ENCODE measurements around the gene ITGA8.
"Not testable (repeated sequence)": the region's sequence is repeated elsewhere in the genome, so short reads cannot be mapped to it uniquely, and the experiment has no call there.

The ITGA8 gene

DNA sequence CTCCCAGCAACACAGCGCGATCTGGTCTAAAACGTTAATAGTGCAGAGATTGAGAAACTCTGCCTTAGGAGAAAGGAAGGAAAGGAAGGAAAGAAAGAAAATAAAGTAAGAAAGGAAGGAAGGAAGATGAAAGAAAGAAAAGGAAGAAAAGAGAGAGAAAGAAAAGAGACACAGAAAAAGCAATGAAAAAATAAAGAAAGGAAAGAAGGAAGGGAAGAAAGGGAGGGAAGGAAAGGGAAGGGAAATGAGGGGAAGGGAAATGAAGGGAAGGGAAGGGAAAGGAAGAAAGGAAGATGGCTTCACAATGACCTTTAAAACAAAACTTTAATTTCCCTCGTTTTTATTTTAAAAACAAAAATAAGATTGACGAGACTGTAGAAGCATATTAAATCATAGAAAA, 173.1 kb downstream of the ITGA8 start:
- no peak for DNase-seq

DNA sequence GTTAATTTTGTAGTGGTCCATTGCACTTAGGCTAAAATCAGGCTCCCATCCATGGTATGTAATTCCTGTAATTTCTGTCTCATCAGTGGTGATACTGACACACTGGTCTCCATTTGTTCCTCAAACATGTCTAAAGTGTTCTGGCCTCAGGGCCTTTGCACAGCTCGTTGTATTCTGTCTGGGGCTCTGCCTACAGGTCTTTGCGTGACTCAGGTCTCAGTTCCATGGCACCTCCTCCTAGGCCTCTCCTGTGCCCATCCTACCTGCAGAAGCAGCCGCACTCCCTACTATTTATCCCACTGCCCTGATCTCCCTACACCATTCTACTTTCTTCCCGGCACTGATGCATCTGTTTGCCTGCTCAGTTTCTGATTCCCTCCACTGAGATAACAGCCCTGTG, 173.8 kb downstream of the ITGA8 start:
- DNase-seq: no peak

DNA sequence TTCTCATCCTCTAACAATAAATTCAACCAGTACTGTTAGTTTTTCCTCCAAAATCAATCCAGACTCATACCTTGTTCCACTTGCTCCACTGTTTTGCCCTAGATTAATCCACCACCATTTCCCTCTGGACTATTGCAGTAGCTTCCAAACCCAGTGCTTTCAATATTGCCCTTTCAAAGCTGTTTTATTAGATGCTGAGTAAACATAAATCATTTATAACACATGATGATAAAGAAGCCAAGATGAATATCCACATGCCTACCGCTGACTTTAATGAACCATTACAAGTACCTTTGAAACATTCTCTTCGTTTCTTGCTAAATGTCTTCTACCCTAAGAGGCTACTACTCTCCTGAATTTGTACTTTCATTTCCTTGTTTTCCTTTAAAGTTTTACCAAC, 174.5 kb downstream of the ITGA8 start:
- no peak for DNase-seq

DNA sequence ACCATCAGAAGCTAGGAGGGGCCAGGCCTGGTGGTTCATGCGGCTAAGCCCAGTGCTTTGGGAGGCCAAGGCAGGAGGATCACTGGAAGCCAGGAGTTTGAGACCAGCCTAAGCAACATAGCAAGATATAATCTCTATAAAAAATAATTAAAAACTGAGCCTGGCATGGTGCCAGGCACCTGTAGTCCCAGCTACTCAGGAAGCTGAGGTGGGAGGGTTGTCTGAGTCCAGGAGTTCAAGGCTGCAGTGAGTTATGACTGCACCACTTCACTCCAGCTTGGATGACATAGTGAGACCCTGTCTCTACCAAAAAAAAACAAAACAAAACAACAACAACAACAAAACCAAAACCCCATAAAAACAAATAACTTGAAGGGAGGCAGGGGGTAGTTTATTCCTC, 175.7 kb downstream of the ITGA8 start:
- no peak for DNase-seq

DNA sequence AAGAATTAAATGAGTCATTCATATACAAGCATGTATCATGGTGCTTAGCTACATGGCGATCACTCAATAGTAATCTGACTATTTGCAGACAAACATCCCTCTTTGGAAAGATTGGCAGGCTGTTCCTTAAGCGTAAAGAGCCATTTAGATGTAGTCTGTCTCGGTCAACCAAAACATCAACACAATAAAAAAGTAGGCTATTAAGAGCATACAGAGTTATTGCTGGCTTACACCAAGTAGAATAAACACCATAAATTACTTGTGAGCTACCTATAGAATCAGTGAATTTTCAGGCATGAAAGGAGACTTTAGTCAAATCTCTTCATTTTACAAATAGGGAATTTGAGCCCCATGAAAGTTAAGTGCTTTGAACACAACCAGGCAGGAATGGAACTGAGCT, 176.9 kb downstream of the ITGA8 start:
- DNase-seq: no peak

DNA sequence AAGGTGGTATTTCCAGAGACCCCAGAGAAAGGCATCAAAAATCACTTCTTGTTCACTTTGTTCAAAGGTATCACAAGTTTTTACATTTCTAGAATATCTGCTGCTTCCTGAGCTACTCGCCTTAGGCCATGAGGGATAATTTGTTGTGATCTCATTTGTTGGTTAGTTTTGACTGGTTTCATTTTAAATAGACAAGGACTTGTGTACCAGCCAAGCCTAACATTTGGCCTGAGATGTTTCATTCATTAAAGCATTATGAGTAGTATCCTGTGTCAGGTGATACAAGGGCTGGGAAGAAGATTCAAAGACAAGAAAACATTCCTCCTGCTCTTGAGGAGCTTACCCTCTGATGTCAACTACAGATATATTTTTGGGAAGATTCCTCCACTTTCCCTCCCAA, 178.3 kb downstream of the ITGA8 start:
- no peak for DNase-seq

DNA sequence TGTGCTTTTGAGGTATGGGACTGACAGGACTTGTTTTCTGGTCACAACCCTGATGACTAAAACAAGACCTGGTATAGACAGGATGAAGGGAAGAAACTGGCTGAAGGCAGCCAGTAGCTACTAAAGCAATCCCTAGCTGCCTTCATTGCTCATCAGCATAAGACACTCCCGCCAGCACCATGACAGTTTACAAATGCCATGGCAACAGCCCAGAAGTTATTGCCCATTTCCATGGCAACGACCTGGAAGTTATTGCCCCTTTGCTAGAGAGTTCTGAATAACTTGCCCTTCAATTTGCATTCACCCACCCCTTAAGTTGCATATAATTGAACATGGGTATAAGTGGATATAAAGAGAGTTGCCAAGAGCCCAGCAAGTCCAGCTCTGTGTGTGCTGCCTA, 179.0 kb downstream of the ITGA8 start:
- no peak for DNase-seq

DNA sequence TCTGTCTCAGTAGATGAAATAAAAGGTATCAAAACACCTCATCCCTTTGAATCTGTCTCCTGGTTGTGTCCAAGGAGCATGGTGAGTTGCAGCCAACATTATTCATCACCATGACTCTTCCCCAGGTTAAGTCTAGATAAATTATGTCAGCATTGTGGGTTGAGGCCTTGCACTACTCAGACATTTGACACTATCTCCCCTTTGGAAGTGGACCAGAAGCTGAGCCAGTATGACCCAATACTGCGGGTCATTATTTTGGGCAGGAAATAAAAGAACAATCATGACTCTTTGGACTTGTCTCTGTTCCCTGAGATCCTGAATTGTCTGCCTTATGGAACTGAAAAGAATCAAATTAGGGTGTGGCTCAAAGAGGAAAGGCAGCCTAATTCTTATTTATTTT, 180.5 kb downstream of the ITGA8 start:
- no peak for DNase-seq

DNA sequence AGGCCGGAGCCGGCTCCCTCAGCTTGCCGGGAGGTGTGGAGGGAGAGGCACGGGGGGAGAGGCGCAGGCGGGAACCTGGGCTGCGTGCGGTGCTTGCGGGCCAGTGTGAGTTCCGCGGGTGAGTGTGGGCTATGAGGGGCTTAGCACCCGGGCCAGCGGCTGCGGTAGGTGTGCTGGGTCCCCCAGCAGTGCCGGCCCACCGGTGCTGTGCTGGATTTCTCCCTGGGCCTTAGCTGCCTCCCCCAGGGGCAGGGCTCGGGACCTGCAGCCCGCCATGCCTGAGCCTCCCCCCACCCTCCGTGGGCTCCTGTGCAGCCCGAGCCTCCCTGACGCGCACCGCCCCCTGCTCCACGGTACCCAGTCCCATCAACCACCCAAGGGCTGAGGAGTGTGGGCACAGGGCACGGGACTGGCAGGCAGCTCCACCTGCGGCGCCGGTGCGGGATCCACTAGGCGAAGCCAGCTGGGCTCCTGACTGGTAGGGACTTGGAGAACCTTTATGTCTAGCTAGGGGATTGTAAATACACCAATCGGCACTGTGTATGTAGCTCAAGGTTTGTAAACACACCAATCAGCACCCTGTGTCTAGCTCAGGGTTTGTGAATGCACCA, 184.7 kb downstream of the ITGA8 start:
- DNase-seq: not testable (repeated sequence)

DNA sequence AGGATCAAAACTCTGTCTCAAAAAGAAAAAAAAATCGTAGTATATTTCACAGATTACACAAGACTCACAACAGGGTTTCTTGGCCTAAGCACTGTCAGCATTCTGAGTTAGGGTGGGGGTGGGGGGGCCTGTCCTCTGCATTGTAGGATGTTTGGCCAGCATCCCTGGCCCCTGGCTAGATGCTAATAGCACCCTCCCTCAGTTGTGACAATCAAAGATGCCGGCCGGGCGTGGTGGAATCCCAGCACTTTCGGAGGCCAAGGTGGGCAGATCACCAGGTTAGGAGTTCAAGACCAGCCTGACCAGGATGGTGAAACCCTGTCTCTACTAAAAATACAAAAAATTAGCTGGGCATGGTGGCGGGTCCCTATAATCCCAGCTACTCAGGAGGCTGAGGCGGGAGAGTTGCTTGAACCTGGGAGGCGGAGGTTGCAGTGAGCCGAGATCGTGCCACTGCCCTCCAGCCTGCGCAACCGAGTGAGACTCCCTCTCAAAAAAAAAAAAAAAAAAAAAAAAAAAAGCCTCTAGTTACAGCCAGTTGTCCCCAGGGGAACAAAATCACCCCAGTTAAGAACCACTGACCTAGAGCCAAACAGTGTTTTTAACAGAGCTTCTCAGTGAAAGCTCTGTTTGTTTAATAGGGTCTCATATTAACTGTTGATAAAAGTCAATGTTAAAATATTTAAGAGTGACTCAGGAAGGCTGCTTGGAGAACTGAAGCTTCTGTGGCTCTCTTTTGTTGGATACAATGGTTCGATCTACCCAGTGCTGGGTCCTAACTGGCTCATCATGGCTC, 187.6 kb downstream of the ITGA8 start:
- DNase-seq: no peak

DNA sequence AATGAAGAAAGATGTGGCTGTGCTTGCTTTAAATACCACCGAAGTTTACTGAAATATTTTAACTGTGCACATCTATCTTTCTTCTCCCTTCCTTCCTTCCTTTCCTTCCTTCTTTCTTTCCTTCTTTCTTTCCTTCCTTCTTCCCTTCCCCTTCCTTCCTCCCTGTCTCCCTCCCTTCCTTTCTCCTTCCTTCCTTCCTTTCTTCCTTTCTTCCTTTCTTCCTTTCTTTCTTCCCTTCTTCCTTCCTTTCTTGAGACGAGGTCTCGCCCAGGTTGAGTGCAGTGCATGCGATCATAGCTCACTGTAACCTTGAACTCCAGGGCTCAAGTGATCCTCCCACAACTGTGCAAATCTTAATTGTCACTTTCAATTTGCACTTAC, 190.9 kb downstream of the ITGA8 start:
- no peak for DNase-seq

DNA sequence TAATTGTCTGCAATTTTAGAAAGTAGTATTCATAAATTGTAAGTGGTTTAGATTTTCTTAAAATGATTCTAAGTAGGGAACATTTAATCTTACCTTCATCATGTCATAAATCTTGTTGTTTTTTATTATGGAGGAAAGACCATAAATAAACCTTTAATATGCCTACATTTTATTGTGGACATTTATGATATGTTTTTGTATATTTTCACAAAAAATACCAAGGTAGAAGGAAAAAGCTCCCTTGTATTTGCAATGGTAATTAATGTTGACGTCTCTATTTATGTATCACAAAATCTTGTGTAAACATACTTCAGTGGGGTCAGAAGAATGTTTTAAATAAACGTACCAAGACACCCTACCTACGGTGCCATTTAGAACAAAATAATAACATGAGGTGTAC, 193.0 kb downstream of the ITGA8 start:
- no peak for DNase-seq

DNA sequence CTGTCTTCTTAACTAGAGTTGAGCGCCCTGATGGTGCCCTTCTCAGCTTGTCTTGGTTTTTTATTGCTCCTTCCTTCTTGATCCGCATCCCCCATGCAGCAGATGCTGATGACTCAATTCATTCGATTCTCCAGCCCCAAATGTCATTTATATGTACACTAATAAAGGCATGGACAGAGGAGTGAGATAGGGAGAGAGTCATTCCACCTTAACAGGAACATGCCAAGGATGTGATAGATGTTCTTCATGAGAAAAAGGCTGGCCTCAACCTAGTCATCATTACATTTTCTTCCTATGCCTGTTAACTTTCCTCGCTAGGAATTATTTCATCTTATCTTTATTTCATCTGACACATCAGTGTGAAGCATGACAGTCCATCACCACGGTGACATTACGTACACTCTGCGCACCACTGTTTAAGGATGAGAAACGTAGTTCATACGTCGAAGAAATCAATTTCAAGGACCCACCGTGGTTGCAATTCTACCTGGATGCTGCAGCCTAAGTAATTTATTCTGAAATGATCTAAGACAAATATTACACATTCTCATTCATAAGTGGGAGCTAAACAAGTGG, 198.3 kb downstream of the ITGA8 start:
- no peak for DNase-seq

DNA sequence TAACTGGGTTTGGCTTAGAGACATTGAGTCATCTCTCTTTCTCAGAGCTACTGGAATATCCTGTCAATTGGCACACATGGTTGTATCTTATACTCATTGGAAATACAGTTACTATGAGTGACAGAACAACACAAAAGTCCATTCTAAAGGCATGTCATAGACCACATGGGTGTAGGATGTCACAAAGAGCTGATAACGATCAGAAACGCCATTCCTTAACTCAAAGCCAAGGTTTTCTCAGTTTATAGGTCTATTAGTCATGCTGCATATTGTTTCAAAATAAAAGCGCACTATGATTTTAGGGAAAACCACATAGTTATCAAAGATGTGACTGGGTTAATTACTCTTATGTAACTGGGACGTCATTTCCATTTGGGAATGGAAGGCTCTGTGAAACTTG, 201.5 kb downstream of the ITGA8 start:
- no peak for DNase-seq

DNA sequence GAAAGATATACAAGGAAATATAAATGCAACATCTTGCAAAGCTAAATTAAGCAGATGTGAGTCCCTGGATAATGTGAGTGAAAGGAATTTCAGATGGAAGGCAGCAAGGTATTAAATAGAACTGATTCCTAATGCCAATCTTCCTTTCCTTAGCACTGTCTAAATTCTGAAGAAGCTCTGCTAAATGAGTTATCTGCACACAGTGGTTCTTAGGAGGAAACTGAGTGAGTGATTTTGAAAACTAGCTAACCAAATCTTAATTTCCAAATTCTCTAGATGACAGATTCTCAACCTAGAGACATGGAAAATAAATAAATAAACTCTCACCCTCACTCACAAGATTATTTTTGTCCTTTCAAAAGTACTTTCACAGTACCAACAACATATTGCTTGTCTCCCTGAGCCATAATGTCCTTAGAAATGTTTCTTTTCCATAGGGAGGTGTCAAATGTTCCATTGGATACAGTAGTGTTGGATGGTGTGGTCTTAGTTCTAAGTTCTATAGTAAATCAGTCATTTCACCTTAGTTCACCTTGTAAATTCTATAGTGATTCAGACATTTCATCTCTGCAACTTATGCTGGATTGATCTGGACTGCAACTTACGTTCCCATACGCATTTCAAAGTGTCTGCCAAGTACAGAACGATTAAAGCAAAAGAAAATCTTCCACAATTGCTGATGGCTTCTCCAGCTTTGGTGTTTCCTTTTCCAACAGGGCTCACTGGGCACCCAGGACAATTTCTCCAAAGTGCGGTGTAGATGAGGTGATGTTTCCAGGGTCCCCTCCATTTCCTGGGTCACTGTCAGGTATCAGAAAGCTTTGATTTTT, 203.3 kb downstream of the ITGA8 start:
- DNase-seq: no peak

DNA sequence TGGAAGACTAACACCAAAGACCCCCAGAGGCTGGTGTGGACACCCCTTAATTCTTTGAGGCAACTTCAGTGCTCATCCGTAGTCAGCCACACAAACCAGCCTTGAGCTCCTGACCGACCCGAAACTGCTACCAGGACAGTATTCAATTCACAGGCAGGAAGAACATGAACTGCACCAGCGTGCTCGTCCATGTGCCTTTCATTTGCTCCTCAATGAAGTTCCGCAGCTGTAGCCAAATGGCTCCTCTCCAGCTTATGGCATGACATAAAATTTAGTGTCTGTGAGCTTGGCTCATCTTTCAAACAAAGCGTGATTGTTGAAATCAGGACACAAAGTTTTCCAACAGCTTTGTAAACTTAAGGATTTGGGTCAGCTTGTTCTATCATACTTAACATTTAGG, 204.5 kb downstream of the ITGA8 start:
- no peak for DNase-seq

DNA sequence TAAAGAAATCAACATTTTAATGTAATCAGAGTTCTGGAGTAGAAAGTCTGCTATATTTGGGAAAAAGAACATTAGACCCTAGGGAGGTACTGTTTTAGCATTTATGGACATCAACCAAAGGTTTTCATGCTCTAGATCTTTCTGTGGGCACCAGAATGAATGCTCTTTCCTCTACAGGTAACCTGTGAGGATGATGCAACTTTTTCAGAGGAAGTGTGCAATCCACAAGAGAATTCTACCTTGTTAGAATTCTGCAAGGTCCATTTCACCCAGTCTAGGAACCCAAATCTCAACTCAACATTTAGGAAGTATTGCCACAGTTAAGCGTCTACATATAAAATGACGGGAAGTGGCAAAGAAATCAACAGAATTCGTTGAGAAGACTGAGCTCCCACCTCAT, 208.8 kb downstream of the ITGA8 start:
- DNase-seq: no peak

DNA sequence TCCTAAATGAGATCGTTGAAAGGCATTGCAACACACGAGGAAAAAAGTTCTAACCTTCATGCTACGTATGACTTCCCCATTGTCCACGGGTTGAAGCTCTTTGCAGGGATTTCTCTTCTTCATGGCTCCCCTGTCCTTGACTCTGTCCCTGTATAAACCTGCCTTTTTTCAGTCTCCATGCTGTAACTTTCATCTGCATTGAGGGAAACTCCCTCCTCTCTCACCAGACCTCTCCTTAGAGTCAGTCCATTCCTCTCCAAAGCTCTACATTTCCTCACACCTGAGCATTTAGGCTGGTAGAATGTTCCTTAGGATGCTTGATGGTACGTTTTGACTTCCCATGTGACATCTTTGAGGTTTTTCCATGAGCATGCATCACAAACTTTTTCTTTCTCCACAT, 214.4 kb downstream of the ITGA8 start:
- DNase-seq: no peak

DNA sequence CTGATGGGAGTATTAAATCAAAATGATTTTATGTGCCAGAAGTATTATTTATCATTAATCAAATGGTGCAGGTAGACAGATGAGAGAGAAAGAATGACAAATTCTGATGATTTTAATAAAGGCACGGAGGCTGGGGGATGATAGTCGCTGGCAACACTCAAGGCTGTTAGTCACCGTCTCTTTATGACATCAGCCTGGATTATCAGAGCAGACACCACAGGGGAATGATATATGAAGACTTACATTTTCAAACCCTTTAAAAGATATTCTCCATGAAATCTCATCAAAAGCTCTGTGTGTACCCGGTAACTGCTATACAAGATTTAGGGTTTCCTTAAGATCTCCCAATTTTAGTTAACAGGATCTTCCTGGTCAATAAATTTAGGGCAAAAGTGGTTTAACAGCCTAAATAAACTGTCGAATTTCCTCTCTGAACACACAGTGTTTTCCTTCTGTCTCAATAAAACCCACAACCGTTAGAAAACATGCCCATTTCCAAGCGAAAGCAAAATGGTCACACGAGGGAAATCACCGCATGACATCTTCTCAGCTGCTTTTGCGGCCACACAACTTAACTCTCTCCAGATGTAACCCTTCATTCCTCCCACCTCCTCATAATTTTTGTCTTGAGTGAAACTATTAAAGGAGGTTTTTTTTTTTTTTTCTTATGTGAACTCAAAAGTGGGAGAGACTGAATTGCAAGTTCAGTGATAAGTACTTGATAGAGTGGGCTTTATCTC, 215.5 kb downstream of the ITGA8 start:
- no peak for DNase-seq

DNA sequence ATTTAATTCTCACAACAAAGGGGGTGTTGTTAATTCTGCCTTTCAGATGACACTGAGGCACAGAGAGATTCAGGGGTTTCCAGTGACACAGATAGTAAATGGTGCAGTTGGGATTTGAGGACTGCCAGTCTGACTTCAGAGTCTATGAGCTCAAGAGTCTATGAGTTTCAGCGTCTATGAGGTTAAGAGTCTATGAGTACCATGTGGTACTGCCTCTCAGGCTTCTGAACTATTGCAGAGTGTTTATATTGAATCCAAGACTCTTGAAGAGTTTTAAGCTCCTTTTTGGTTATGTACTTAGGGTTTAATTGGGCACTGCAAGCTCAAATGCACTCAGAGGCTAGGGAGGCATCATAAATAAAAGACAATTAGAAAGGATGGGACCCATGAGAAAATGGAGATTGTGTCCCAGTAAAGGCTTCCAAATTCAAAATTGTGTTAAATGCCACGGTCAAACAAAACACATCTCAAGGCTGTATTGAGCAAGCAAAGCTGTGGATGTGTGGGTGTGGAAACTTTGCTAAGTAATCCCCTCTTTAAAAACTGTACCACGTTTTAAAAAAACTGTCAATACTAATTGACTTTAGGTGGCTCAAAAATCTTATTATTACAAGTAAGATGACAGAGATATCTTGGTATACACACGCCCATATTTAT, 224.7 kb downstream of the ITGA8 start:
- DNase-seq: no peak

DNA sequence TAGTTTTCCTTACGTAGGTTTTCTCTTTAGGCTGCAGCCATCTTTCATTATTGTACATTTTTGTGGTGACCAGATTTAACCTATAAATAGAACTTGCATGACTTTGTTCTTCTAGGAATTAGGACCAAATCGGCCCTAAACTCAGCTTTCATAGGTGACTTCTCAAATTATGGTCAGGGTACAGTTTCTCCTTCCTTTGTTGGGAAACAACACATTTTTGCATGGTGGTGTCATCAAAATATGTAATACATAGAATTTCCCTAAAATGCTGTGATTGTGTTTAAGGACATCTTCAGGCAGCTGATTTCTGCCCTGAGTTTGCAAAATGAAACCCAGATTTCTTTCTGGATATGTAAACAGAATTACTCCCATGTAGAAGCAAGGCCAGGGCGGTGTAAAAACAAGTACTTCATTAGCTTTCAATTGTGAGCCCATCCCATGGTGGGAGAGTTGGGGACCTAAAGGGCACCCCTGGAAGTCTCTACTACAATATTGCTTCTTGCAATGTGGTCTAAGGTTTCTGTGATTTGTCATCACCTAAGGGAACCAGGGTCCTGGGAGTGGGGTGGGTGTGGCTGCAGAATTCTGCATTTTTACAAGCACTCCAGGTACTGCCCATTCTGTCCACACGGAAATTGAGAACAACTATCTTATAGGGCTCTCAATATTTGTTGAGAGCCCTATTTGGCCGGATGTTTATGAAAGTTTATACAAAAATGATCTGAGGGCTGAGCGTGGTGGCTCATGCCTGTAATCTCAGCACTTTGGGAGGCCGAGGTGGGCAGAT, 227.7 kb downstream of the ITGA8 start:
- DNase-seq: no peak

DNA sequence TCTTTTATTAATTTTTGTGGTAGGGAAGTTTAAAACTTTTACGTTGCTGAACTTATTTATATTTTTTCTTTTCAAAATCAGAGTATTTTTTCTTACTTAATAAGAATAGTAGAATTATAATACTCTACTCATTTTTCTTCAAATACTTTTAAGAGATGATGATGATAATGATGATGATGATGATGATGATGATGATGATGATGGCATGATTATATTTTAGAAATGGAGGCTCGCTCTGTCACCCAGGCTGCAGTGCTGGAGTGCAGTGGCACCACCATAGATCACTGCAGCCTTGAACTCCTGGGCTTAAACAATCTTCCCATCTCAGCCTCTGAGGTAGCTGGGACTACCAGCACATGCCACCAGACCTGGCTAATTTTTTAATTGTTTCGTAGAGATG, 230.3 kb downstream of the ITGA8 start:
- DNase-seq: no peak
